HepG2 (cell line): Measurements from ENCODE around the gene SERPIND1. TPM values are rescaled to one million over a fixed set of nuclear protein-coding genes. Genes with fewer than 3 reads are reported as not detected.

Experiments used
- CAMTA2 ChIP-seq: sonication (generic); formaldehyde crosslinking; IDR thresholded peaks from 2 replicates; pipeline ENCODE4 v1.4.0; 2020; ENCODE audit warnings: mild to moderate bottlenecking, missing genetic modification reagents, borderline replicate concordance
- KLF12 ChIP-seq: sonication (generic); formaldehyde crosslinking; IDR thresholded peaks from 2 replicates; pipeline ENCODE4 v1.4.0; 2020; ENCODE audit warnings: missing genetic modification reagents, borderline replicate concordance
- NFE2L1 ChIP-seq: sonication (generic); formaldehyde crosslinking; IDR thresholded peaks from 2 replicates; pipeline ENCODE4 v1.4.0; 2020; ENCODE audit warnings: missing genetic modification reagents, mild to moderate bottlenecking, borderline replicate concordance
- NFKBIZ ChIP-seq: IDR thresholded peaks from 2 replicates; pipeline ENCODE4 v1.6.1; 2018; ENCODE audit warnings: missing genetic modification reagents, missing compliant biosample characterization
- SNAPC2 ChIP-seq: sonication (generic); formaldehyde crosslinking; IDR thresholded peaks from 2 replicates; pipeline ENCODE4 v1.8.1; 2022; ENCODE audit warnings: mild to moderate bottlenecking, missing genetic modification reagents
- SRSF1 ChIP-seq: fragments of 200-400 bp; formaldehyde crosslinking; optimal IDR thresholded peaks from 2 replicates; pipeline ENCODE3; 2017; ENCODE audit warnings: mild to moderate bottlenecking, low read depth, low read length, moderate library complexity
- SRSF4 ChIP-seq: fragments of 200-400 bp; formaldehyde crosslinking; IDR thresholded peaks from one replicate; pipeline ENCODE4 v1.6.1; 2018; ENCODE audit warnings: mild to moderate bottlenecking, low read depth, low read length, moderate library complexity; ENCODE audit not compliant: poor library complexity, severe bottlenecking
- TOPORS ChIP-seq: sonication (generic); formaldehyde crosslinking; IDR thresholded peaks from 2 replicates; pipeline ENCODE4 v1.8.0; 2023; ENCODE audit warnings: mild to moderate bottlenecking, missing genetic modification reagents
- TP53 ChIP-seq: sonication (generic); formaldehyde crosslinking; conservative IDR thresholded peaks from 2 replicates; pipeline ENCODE4 v1.4.0; 2020; ENCODE audit warnings: missing genetic modification reagents
- ZFYVE20 ChIP-seq: sonication (generic); formaldehyde crosslinking; IDR thresholded peaks from 2 replicates; pipeline ENCODE4 v1.8.0; 2023; ENCODE audit warnings: low read depth, mild to moderate bottlenecking, moderate library complexity, missing genetic modification reagents, borderline replicate concordance
- ZNF589 ChIP-seq: sonication (generic); formaldehyde crosslinking; conservative IDR thresholded peaks from 2 replicates; pipeline ENCODE4 v1.8.0; 2022; ENCODE audit warnings: mild to moderate bottlenecking, moderate library complexity, missing genetic modification reagents
- ZNF607 ChIP-seq: sonication (generic); formaldehyde crosslinking; IDR thresholded peaks from 2 replicates; pipeline ENCODE4 v1.5.1; 2020; ENCODE audit warnings: missing genetic modification reagents, mild to moderate bottlenecking, borderline replicate concordance
- ZSCAN20 ChIP-seq: sonication (generic); formaldehyde crosslinking; IDR thresholded peaks from 2 replicates; pipeline ENCODE4 v1.4.0; 2020; ENCODE audit warnings: missing genetic modification reagents, mild to moderate bottlenecking, borderline replicate concordance
- ZSCAN30 ChIP-seq: sonication (generic); formaldehyde crosslinking; IDR thresholded peaks from 2 replicates; pipeline ENCODE4 v1.5.0; 2020; ENCODE audit warnings: mild to moderate bottlenecking, missing genetic modification reagents
- polyA plus RNA-seq, 8 experiments: library from polyadenylated mRNA; depleted of rRNA in 3 of 8; stranded (reverse) in 7 of 8; unstranded in 1 of 8; fragments of >200 nt; fragmentation: Illumina TruSeq in 4 of 8; extraction: Trizol in 4 of 8; gene quantifications; 2 replicates each; pipeline versions ENCODE4 v1.2.1 to v1.2.3, GENCODE V29; 2011 to 2016; ENCODE audit warnings: low read depth in 4 of 8, missing spikeins in 1 of 8, mixed read lengths in 1 of 8; ENCODE audit not compliant: insufficient read depth in 1 of 8
- total RNA-seq, 5 experiments: library from RNA; depleted of rRNA; stranded (reverse); fragments of >200 nt; fragmentation: Illumina TruSeq; extraction: Trizol; gene quantifications; 2 replicates each; pipeline ENCODE4 v1.2.3, GENCODE V29; 2016; ENCODE audit warnings: low read depth in 1 of 5
- TF ChIP-seq, protein P1 (sequence below): sonication (generic); formaldehyde crosslinking; IDR thresholded peaks from 2 replicates; pipeline ENCODE4 v1.5.1; 2020; ENCODE audit warnings: mild to moderate bottlenecking, missing genetic modification reagents, borderline replicate concordance
- TF ChIP-seq, protein P2 (sequence below): fragments of 450-650 bp; IDR thresholded peaks from 2 replicates; pipeline ENCODE4 v1.6.1; 2016
- TF ChIP-seq, protein P3 (sequence below): sonication (generic); formaldehyde crosslinking; IDR thresholded peaks from 2 replicates; pipeline ENCODE4 v1.5.0; 2020; ENCODE audit warnings: missing genetic modification reagents
- TF ChIP-seq, protein P4 (sequence below): sonication (generic); formaldehyde crosslinking; IDR thresholded peaks from 2 replicates; pipeline ENCODE4 v1.4.0; 2020; ENCODE audit warnings: missing genetic modification reagents

The SERPIND1 gene
- total and polyA plus RNA-seq, 2 of the 13 experiments (the other 11 are each of a cell fraction or from before 2014, with no cell fraction given): 111 to 350 TPM

DNA sequence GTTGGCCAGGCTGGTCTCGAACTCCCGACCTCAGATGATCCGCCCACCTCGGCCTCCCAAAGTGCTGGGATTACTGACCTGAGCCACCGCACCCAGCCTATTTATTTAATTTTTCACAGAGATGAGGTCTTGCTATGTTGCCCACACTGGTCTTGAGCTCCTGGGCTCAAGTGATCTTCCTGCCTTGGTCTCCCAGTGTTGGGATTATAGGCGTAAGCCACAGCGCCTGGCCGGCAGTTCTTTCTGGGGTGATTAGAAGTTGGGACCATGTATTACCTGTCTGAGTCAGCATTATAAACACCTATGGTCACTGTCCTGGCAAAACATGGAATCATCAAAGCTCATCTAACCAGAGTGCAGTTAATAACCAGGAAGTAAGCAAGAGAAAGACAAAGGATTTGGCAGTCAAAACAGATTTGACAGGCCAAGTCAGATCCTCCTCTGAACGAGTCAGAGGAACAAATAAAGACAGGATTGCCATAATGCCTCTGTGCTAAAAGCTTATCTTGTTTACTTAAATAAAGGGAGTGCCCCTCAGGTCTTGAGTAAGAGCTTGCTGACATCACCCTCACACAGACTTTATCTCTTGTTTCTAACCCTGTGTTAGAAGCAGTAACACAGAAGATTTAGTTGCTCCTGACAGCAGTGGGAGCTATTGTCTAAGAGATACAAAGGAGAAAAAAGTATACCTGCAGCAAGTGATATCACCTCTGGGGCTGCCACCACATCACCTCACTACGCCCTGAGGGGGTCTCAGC, 3.7 kb downstream of the SERPIND1 start (continued):
- TF ChIP-seq, protein P1, sequence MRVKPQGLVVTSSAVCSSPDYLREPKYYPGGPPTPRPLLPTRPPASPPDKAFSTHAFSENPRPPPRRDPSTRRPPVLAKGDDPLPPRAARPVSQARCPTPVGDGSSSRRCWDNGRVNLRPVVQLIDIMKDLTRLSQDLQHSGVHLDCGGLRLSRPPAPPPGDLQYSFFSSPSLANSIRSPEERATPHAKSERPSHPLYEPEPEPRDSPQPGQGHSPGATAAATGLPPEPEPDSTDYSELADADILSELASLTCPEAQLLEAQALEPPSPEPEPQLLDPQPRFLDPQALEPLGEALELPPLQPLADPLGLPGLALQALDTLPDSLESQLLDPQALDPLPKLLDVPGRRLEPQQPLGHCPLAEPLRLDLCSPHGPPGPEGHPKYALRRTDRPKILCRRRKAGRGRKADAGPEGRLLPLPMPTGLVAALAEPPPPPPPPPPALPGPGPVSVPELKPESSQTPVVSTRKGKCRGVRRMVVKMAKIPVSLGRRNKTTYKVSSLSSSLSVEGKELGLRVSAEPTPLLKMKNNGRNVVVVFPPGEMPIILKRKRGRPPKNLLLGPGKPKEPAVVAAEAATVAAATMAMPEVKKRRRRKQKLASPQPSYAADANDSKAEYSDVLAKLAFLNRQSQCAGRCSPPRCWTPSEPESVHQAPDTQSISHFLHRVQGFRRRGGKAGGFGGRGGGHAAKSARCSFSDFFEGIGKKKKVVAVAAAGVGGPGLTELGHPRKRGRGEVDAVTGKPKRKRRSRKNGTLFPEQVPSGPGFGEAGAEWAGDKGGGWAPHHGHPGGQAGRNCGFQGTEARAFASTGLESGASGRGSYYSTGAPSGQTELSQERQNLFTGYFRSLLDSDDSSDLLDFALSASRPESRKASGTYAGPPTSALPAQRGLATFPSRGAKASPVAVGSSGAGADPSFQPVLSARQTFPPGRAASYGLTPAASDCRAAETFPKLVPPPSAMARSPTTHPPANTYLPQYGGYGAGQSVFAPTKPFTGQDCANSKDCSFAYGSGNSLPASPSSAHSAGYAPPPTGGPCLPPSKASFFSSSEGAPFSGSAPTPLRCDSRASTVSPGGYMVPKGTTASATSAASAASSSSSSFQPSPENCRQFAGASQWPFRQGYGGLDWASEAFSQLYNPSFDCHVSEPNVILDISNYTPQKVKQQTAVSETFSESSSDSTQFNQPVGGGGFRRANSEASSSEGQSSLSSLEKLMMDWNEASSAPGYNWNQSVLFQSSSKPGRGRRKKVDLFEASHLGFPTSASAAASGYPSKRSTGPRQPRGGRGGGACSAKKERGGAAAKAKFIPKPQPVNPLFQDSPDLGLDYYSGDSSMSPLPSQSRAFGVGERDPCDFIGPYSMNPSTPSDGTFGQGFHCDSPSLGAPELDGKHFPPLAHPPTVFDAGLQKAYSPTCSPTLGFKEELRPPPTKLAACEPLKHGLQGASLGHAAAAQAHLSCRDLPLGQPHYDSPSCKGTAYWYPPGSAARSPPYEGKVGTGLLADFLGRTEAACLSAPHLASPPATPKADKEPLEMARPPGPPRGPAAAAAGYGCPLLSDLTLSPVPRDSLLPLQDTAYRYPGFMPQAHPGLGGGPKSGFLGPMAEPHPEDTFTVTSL (CRISPR knock-in tag): peak; percentile 81; the same call in 1 of the 2 replicates
- TF ChIP-seq ZNF589 (CRISPR knock-in tag) (no peak), NFKBIZ (CRISPR knock-in tag) (peak; percentile 88; the same call in 1 of the 2 replicates), KLF12 (0 out of 2 replicates have a peak, but pooled peaks have one; percentile 35), SRSF4 (no peak), NFE2L1 (no peak), TOPORS (CRISPR knock-in tag) (0 out of 2 replicates have a peak, but pooled peaks have one; percentile 42), SRSF1 (no peak), ZNF607 (peak; percentile 79; the same call in 1 of the 2 replicates), SNAPC2 (CRISPR knock-in tag) (peak; percentile 94), TP53 (CRISPR knock-in tag) (no peak), ZFYVE20 (CRISPR knock-in tag) (no peak), ZSCAN20 (CRISPR knock-in tag) (0 out of 2 replicates have a peak, but pooled peaks have one; percentile 42), ZSCAN30 (CRISPR knock-in tag) (0 out of 2 replicates have a peak, but pooled peaks have one; percentile 55), CAMTA2 (CRISPR knock-in tag) (no peak)
- TF ChIP-seq, protein P2, sequence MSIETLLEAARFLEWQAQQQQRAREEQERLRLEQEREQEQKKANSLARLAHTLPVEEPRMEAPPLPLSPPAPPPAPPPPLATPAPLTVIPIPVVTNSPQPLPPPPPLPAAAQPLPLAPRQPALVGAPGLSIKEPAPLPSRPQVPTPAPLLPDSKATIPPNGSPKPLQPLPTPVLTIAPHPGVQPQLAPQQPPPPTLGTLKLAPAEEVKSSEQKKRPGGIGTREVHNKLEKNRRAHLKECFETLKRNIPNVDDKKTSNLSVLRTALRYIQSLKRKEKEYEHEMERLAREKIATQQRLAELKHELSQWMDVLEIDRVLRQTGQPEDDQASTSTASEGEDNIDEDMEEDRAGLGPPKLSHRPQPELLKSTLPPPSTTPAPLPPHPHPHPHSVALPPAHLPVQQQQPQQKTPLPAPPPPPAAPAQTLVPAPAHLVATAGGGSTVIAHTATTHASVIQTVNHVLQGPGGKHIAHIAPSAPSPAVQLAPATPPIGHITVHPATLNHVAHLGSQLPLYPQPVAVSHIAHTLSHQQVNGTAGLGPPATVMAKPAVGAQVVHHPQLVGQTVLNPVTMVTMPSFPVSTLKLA: 0 out of 2 replicates have a peak, but pooled peaks have one; percentile 34
- TF ChIP-seq, protein P3, sequence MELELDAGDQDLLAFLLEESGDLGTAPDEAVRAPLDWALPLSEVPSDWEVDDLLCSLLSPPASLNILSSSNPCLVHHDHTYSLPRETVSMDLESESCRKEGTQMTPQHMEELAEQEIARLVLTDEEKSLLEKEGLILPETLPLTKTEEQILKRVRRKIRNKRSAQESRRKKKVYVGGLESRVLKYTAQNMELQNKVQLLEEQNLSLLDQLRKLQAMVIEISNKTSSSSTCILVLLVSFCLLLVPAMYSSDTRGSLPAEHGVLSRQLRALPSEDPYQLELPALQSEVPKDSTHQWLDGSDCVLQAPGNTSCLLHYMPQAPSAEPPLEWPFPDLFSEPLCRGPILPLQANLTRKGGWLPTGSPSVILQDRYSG: 0 out of 2 replicates have a peak, but pooled peaks have one; percentile 43
- TF ChIP-seq, protein P4, sequence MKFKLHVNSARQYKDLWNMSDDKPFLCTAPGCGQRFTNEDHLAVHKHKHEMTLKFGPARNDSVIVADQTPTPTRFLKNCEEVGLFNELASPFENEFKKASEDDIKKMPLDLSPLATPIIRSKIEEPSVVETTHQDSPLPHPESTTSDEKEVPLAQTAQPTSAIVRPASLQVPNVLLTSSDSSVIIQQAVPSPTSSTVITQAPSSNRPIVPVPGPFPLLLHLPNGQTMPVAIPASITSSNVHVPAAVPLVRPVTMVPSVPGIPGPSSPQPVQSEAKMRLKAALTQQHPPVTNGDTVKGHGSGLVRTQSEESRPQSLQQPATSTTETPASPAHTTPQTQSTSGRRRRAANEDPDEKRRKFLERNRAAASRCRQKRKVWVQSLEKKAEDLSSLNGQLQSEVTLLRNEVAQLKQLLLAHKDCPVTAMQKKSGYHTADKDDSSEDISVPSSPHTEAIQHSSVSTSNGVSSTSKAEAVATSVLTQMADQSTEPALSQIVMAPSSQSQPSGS (CRISPR knock-in tag): peak; percentile 99
